GM04503 (cell line): ENCODE data around the gene PAQR9.
A peak's percentile ranks its signal among the peaks of the same experiment; 100 is the strongest.

Source experiments
- DNase-seq: peaks from one replicate; pipeline ENCODE4 v3.0.0-alpha.2; 2012; ENCODE audit warnings: low read depth

Gene PAQR9

GRCh38 chr3:142982038-142982773 is 18.7 kb upstream of the PAQR9 start:
- DNase-seq: no peak

- no peak for DNase-seq
Observed at GRCh38 chr3:142981108-142981507, 17.6 kb upstream of the PAQR9 start.

DNA sequence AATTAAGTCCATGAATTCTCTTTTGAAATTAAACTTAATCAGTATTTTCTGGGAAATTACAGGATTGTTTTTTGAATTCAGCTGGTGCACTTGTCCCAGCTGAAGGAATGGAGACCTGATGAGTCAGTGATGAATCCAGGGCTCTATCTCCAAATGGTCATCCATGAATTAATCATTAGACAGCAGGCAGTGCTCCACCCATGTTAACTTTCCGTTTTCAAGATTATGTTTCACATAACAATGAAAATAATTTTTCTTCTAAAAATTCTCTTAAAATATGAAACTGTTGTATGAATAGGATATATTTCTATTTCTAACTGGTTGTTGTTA is 13.9 kb upstream of the PAQR9 start:
- no peak for DNase-seq

GRCh38 chr3:142976621-142977398 is 13.3 kb upstream of the PAQR9 start:
- DNase-seq: peak; percentile 71

DNA sequence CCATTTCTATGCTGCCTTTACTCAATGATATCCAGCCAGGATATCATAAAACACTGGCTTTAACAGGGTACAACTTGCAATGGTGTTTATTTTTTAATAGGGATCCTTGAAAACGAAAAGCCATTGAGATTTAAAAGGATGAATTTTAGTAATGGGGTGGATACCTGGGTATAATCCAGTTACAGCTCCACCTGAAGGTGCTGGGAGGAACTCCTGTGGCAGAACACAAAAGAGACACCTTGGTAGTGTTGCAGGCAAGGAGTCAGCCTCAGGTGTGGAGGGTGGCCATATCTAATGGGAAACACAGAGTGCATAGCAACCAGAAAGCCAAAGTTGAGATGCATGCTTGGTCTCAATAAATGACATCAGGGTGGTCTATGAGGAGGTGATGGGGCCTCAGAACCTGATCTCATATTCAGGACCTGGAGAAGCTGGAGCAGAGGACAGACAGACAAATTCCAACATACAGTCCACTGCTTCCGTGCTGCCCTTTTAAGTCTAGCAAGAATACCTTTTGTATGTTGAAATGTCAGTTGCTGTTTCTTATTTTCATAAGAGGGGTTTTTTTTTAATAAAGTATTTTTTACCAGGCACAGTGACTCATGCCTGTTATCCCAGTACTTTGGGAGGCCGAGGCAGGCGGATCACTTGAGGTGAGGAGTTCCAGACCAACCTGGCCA is 12.0 kb upstream of the PAQR9 start:
- DNase-seq: no peak

GRCh38 chr3:142973217-142974009 is 9.9 kb upstream of the PAQR9 start:
- no peak for DNase-seq

GRCh38 chr3:142972092-142972753 is 8.7 kb upstream of the PAQR9 start:
- DNase-seq: no peak

DNA sequence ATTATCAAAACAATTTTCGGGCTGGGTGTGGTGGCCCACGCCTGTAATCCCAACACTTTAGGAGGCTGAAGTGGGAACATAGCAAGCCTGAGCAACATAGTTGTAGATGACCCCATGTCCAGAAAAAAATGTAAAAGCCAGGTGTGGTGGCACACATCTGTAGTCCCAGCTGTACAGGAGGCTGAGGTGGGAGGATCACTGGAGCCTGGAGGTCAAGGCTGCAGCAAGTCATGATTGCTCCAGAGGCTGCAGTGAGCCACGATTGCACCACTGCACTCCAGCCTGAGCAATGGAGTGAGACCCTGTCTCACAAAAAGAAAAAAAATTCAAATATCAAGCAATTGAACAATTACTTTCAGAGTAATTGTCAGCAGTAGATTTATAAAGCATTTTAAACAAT is 8.0 kb upstream of the PAQR9 start:
- no peak for DNase-seq

DNA sequence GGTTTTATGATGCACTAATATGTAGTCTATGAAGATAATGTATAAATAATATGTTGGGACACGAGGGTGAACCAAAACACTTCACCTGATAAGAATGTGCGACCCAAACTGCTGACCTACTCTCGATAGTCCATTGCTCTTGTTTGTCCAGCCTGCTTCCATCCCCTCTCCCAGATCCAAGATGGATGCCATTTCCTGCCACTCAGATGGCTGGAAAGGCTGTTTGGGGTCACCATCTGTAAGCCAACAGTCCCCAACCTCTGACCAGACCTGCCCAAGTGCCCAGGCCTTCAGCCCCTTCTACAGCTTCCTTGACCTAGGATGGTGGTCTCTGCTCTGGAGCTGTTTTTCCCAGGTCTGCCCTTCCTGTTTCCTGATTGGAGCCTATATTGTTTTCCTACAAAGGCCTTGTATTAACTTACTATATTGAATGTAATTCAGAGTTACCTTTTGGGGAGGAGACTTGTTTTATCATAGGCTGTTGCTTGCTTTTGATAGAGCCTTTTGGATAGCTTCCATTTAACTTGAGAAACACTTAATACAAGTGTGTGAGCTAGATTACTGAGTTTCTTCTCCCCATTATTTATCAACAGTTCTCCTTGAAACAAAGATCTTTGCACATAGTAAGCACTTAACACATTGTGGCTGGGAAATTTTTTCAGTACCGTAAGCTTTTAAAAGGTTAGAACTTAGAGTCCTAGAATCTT is 5.0 kb upstream of the PAQR9 start:
- no peak for DNase-seq

- DNase-seq: no peak
Observed at GRCh38 chr3:142966808-142967207, 3.3 kb upstream of the PAQR9 start.

DNA sequence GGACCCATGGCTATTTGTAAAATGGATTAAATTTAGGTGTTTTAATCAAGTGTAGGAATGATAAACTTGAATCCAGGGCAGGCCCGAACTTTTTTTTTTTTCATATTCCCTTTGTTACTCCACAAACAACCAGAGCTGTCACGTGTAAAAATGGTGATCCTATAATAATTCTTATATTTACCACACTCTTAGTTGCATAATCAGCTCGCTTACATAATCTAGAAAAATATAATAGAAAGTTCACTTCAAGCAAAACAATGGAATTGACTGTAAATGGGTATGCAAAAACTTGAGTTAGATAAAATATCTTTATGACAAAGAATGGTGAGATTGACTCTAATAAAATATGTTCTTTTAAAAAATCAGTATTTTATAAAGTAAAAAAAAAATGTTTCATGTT is 2.1 kb upstream of the PAQR9 start:
- no peak for DNase-seq

DNA sequence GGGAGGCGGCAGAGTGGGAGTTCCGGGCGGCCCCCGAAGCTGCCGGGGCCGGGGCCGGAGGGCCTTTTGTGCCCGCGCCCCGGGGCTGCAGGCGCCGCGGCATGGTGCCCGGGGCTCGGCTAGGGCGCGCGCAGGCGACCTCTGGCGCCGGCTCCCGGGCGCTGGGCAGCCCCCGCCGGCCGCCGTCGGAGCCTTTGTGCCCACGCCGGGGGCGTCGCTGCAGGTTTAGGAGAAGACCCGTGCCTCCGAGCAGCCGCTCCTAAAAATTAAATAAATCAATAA is 299 bp downstream of the PAQR9 start:
- no peak for DNase-seq

- no peak for DNase-seq
Observed at GRCh38 chr3:142962520-142963233, 797 bp downstream of the PAQR9 start.

- DNase-seq: no peak
Observed at GRCh38 chr3:142962175-142962519, 1.3 kb downstream of the PAQR9 start.

DNA sequence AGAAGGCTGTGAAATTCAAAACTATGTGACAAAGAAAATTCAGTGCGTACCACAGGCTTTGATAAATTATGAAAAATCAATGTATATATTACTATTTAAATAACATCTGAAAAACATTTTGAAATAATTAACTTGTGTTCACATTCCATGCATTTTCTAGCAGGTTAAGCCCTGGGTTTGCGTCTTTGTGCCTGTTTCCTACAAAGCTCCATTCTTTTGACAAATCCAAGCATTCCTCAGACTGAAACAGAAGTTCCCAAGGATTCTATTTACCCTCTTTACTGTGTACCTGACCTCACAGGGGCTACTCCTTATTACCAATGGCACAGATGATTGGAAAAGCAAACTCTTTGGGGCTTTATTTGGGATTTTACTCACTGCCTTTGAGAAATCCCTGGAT is 1.9 kb downstream of the PAQR9 start:
- no peak for DNase-seq

DNA sequence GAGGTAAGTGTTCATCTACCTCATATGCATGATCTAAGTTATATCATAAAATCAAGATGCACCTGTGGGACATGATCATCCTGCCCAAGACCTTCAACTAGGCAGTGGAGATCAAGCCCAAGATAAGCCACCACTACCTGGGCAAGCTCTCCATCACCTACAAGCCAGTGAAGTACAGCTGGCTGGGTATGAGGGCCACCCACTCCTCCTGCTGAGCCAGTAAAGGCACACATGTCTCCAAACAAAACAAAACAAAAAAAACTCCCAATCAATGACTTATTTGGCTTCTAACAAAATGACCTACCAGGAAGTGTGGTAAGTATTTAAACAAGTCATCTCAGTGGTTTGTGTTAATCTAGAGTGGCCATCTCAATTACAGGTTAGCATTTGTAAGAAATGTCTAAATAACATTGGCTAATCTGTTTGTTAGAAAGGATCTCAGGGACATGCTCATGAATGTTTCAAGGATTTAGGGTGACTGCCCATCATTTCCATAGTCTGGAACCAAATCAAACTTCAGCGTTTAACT is 3.1 kb downstream of the PAQR9 start:
- DNase-seq: no peak

DNA sequence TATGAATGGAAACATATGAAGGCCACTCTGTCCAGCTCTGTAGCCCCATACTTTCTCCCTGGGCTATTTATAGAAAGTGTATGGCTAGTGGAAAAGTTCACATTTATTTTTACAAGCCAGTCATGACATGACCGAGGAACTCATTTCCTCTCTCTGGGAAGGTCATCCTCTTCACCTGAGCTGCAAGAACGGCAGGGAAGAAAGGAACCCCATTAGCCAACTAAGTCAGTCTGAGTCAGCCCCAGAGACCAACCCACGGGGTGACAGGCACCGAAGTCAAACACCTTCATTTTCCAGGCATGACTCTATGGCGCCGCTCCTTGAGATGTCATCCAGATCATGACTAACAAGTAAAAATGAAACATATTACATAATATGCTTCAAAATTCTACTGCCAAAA is 4.8 kb downstream of the PAQR9 start:
- no peak for DNase-seq

- no peak for DNase-seq
Observed at GRCh38 chr3:142953443-142953842, 10.0 kb downstream of the PAQR9 start.

DNA sequence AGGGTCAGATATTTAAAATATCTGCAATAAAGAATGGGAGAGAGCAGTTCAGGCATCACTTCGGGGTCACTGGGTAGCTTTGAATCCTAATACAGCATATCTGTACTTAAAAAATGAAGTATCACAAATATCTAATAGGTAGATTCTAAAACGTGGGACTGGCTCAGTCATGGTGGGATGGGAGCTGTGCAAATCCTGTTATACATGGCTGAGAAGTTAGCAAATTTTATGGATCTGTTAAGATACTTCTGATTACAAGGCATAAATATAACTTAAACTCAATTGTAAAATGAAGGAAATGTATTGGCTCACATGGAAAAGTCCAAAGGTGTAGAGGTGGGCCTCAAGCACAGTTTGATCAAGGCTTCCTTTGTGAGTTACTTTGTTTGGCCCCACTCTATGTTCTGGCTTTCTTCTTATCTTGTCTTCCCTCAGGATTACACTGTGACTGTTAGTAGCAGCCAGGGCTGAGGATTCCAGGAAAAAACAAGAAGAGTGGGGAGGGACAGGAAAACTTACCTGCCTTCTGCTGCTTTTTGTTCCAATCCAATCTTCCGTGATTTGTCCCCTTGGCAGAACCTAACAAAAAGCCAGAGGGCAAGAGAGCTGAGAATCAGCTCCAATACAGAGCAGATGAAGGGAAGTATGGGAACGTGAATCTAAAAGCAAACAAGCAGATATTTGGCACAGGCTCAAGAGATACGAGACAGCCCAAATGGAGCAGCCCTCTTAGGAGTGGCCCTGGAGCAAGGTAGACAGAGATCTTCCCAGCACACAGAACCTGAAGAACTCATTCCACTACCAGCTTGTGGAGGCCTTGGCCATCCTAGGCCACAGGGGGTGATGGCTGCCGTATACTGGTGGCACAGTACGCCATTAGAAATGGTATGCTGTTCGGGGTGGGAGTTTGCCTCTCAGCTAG is 10.9 kb downstream of the PAQR9 start:
- no peak for DNase-seq

- DNase-seq: no peak
Observed at GRCh38 chr3:142951794-142952193, 11.7 kb downstream of the PAQR9 start.
